HepG2 (cell line): ENCODE results near the gene TRMT1. TPM values are rescaled to one million over a fixed set of nuclear protein-coding genes. Genes with fewer than 3 reads are reported as not detected.
A peak's percentile ranks its signal among the peaks of the same experiment; 100 is the strongest.

Experiments
- EHMT2 ChIP-seq: fragments of 200-600 bp; sonication (generic); IDR thresholded peaks from 2 replicates; pipeline ENCODE4 v1.7.0; 2017; ENCODE audit warnings: antibody characterized with exemption, low read depth, low read length, borderline replicate concordance
- ELF4 ChIP-seq: sonication (generic); formaldehyde crosslinking; IDR thresholded peaks from 2 replicates; pipeline ENCODE4 v1.5.0; 2020; ENCODE audit warnings: missing genetic modification reagents, mild to moderate bottlenecking, moderate library complexity, borderline replicate concordance
- FIP1L1 ChIP-seq: fragments of 200-400 bp; formaldehyde crosslinking; IDR thresholded peaks from 2 replicates; pipeline ENCODE4 v1.6.1; 2018; ENCODE audit warnings: low read depth, mild to moderate bottlenecking, low read length, moderate library complexity, borderline replicate concordance; ENCODE audit not compliant: insufficient read depth
- IRX3 ChIP-seq: sonication (generic); formaldehyde crosslinking; IDR thresholded peaks from 2 replicates; pipeline ENCODE4 v1.8.1; 2023; ENCODE audit warnings: mild to moderate bottlenecking, low read depth, missing genetic modification reagents, borderline replicate concordance
- MBNL3 ChIP-seq: fragments of 250-450 bp; sonication (Bioruptor Pico); conservative IDR thresholded peaks from 2 replicates; pipeline ENCODE4 v1.8.0; 2022; ENCODE audit warnings: mild to moderate bottlenecking, inconsistent platforms
- MIXL1 ChIP-seq: IDR thresholded peaks from 2 replicates; pipeline ENCODE4 v1.6.1; 2016
- NFE2L2 ChIP-seq: fragments of 150-350 bp; IDR thresholded peaks from 2 replicates; pipeline ENCODE4 v1.6.1; 2014; ENCODE audit warnings: low read length
- RARG ChIP-seq: sonication (generic); formaldehyde crosslinking; IDR thresholded peaks from 2 replicates; pipeline ENCODE4 v1.4.0; 2020; ENCODE audit warnings: low read depth, mild to moderate bottlenecking, missing genetic modification reagents
- ZBTB20 ChIP-seq: sonication (generic); formaldehyde crosslinking; IDR thresholded peaks from 2 replicates; pipeline ENCODE4 v1.8.1; 2023; ENCODE audit warnings: missing genetic modification reagents, low read depth, mild to moderate bottlenecking, borderline replicate concordance
- ZMAT3 ChIP-seq: sonication (generic); formaldehyde crosslinking; conservative IDR thresholded peaks from 2 replicates; pipeline ENCODE4 v1.7.0; 2021; ENCODE audit warnings: missing genetic modification reagents
- ZNF160 ChIP-seq: sonication (generic); formaldehyde crosslinking; IDR thresholded peaks from 2 replicates; pipeline ENCODE4 v1.8.0; 2022; ENCODE audit warnings: mild to moderate bottlenecking, inconsistent platforms, missing genetic modification reagents
- ZNF619 ChIP-seq: sonication (generic); formaldehyde crosslinking; IDR thresholded peaks from 2 replicates; pipeline ENCODE4 v1.4.0; 2020; ENCODE audit warnings: mild to moderate bottlenecking, missing genetic modification reagents
- ZNF713 ChIP-seq: sonication (generic); formaldehyde crosslinking; IDR thresholded peaks from 2 replicates; pipeline ENCODE4 v1.4.0; 2020; ENCODE audit warnings: mild to moderate bottlenecking, missing genetic modification reagents
- ZNF773 ChIP-seq: sonication (generic); formaldehyde crosslinking; IDR thresholded peaks from 2 replicates; pipeline ENCODE4 v1.4.0; 2020; ENCODE audit warnings: missing genetic modification reagents, borderline replicate concordance
- ZNF780A ChIP-seq: sonication (generic); formaldehyde crosslinking; IDR thresholded peaks from 2 replicates; pipeline ENCODE4 v1.8.0; 2022; ENCODE audit warnings: mild to moderate bottlenecking, missing genetic modification reagents, moderate library complexity
- polyA plus RNA-seq, 8 experiments: library from polyadenylated mRNA; depleted of rRNA in 3 of 8; stranded (reverse) in 7 of 8; unstranded in 1 of 8; fragments of >200 nt; fragmentation: Illumina TruSeq in 4 of 8; extraction: Trizol in 4 of 8; gene quantifications; 2 replicates each; pipeline versions ENCODE4 v1.2.1 to v1.2.3, GENCODE V29; 2011 to 2016; ENCODE audit warnings: low read depth in 4 of 8, missing spikeins in 1 of 8, mixed read lengths in 1 of 8; ENCODE audit not compliant: insufficient read depth in 1 of 8
- total RNA-seq, 5 experiments: library from RNA; depleted of rRNA; stranded (reverse); fragments of >200 nt; fragmentation: Illumina TruSeq; extraction: Trizol; gene quantifications; 2 replicates each; pipeline ENCODE4 v1.2.3, GENCODE V29; 2016; ENCODE audit warnings: low read depth in 1 of 5
- TF ChIP-seq, protein P1 (sequence below): sonication (generic); formaldehyde crosslinking; IDR thresholded peaks from 2 replicates; pipeline ENCODE4; 2020; ENCODE audit warnings: missing genetic modification reagents, mild to moderate bottlenecking, borderline replicate concordance
- TF ChIP-seq, protein P2 (sequence below): sonication (generic); formaldehyde crosslinking; IDR thresholded peaks from 2 replicates; pipeline ENCODE4 v1.9.0; 2021; ENCODE audit warnings: missing genetic modification reagents, mild to moderate bottlenecking, borderline replicate concordance
- TF ChIP-seq, protein P3 (sequence below): sonication (generic); formaldehyde crosslinking; IDR thresholded peaks from 2 replicates; pipeline ENCODE4 v1.5.1; 2020; ENCODE audit warnings: missing genetic modification reagents, mild to moderate bottlenecking, borderline replicate concordance
- TF ChIP-seq, protein P4 (sequence below): sonication (generic); formaldehyde crosslinking; IDR thresholded peaks from 2 replicates; pipeline ENCODE4 v1.9.0; 2021; ENCODE audit warnings: missing genetic modification reagents, borderline replicate concordance
- TF ChIP-seq, protein P5 (sequence below): sonication (generic); formaldehyde crosslinking; IDR thresholded peaks from 2 replicates; pipeline ENCODE4 v1.5.1; 2020; ENCODE audit warnings: mild to moderate bottlenecking, missing genetic modification reagents, borderline replicate concordance

The TRMT1 gene
- total and polyA plus RNA-seq, 2 of the 13 experiments (the other 11 are each of a cell fraction or from before 2014, with no cell fraction given): 35.5 to 44.1 TPM

DNA sequence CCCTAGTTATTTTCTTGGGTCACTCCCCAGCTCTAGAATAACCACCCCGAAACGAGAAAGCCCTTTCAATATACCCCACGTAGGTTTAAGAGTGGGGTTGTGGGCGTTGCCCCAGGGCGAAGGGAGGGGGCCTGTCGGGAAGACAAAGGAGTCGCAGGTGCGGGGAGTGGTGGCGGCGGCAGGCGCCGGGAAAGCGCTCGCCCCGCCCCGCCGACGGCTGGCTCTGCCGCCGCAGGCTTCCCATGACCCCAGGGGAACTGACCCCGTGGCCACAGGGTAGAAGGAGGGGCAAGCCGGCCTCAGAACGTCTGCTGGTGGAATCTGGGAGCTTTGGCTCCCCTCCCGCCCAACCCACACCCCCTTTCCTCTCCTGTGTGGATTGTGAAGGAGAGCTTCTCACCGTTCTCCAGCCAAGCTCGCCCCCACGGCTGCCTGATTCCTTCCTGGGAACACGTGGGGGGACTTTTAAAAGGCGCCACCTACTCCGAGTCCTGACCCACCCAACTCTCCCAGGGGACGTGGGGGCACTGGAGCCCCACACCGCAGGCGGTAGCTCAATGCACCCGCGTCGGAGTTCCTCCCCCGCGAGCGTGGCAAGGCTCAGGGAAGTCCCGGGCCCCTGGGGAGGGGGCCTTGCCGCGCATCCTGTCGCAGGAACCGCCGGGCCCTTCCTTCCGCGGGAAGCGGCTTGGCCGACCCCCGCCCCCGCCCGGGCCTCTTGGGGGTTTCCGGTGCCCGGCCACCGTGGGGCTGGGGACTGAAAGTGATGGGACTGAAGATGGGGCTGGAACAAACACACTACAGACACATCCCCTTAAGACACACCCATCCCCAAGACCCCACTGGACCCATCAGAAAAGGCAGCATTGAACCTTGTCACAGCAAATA lies 39.2 kb upstream of the TRMT1 start (continued):
- TF ChIP-seq, protein P1, sequence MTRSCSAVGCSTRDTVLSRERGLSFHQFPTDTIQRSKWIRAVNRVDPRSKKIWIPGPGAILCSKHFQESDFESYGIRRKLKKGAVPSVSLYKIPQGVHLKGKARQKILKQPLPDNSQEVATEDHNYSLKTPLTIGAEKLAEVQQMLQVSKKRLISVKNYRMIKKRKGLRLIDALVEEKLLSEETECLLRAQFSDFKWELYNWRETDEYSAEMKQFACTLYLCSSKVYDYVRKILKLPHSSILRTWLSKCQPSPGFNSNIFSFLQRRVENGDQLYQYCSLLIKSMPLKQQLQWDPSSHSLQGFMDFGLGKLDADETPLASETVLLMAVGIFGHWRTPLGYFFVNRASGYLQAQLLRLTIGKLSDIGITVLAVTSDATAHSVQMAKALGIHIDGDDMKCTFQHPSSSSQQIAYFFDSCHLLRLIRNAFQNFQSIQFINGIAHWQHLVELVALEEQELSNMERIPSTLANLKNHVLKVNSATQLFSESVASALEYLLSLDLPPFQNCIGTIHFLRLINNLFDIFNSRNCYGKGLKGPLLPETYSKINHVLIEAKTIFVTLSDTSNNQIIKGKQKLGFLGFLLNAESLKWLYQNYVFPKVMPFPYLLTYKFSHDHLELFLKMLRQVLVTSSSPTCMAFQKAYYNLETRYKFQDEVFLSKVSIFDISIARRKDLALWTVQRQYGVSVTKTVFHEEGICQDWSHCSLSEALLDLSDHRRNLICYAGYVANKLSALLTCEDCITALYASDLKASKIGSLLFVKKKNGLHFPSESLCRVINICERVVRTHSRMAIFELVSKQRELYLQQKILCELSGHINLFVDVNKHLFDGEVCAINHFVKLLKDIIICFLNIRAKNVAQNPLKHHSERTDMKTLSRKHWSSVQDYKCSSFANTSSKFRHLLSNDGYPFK: no peak
- no peak for TF ChIP-seq ZNF619 (CRISPR knock-in tag)
- TF ChIP-seq, protein P2, sequence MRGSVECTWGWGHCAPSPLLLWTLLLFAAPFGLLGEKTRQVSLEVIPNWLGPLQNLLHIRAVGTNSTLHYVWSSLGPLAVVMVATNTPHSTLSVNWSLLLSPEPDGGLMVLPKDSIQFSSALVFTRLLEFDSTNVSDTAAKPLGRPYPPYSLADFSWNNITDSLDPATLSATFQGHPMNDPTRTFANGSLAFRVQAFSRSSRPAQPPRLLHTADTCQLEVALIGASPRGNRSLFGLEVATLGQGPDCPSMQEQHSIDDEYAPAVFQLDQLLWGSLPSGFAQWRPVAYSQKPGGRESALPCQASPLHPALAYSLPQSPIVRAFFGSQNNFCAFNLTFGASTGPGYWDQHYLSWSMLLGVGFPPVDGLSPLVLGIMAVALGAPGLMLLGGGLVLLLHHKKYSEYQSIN (CRISPR knock-in tag): no peak
- TF ChIP-seq NFE2L2: no peak
- TF ChIP-seq, protein P3, sequence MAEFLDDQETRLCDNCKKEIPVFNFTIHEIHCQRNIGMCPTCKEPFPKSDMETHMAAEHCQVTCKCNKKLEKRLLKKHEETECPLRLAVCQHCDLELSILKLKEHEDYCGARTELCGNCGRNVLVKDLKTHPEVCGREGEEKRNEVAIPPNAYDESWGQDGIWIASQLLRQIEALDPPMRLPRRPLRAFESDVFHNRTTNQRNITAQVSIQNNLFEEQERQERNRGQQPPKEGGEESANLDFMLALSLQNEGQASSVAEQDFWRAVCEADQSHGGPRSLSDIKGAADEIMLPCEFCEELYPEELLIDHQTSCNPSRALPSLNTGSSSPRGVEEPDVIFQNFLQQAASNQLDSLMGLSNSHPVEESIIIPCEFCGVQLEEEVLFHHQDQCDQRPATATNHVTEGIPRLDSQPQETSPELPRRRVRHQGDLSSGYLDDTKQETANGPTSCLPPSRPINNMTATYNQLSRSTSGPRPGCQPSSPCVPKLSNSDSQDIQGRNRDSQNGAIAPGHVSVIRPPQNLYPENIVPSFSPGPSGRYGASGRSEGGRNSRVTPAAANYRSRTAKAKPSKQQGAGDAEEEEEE (CRISPR knock-in tag): no peak
- 0 out of 2 replicates have a peak, but pooled peaks have one; percentile 13 for TF ChIP-seq MIXL1 (CRISPR knock-in tag)
- TF ChIP-seq, protein P4, sequence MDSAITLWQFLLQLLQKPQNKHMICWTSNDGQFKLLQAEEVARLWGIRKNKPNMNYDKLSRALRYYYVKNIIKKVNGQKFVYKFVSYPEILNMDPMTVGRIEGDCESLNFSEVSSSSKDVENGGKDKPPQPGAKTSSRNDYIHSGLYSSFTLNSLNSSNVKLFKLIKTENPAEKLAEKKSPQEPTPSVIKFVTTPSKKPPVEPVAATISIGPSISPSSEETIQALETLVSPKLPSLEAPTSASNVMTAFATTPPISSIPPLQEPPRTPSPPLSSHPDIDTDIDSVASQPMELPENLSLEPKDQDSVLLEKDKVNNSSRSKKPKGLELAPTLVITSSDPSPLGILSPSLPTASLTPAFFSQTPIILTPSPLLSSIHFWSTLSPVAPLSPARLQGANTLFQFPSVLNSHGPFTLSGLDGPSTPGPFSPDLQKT: no peak
- 0 out of 2 replicates have a peak, but pooled peaks have one; percentile 38 for TF ChIP-seq ZMAT3 (CRISPR knock-in tag)
- TF ChIP-seq MBNL3 (CRISPR knock-in tag): no peak
- no peak for TF ChIP-seq FIP1L1
- TF ChIP-seq ZBTB20 (CRISPR knock-in tag): 0 out of 2 replicates have a peak, but pooled peaks have one; percentile 19
- TF ChIP-seq RARG (CRISPR knock-in tag): no peak
- TF ChIP-seq, protein P5, sequence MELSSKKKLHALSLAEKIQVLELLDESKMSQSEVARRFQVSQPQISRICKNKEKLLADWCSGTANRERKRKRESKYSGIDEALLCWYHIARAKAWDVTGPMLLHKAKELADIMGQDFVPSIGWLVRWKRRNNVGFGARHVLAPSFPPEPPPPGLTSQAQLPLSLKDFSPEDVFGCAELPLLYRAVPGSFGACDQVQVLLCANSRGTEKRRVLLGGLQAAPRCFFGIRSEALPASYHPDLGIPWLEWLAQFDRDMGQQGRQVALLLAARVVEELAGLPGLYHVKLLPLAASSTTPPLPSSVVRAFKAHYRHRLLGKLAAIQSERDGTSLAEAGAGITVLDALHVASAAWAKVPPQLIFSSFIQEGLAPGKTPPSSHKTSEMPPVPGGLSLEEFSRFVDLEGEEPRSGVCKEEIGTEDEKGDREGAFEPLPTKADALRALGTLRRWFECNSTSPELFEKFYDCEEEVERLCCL (CRISPR knock-in tag): no peak
- no peak for TF ChIP-seq IRX3 (CRISPR knock-in tag)
- no peak for TF ChIP-seq ZNF160 (CRISPR knock-in tag)
- no peak for TF ChIP-seq ZNF773 (CRISPR knock-in tag)
- TF ChIP-seq EHMT2: no peak
- TF ChIP-seq ELF4: no peak; the same call in 1 of the 2 replicates
- no peak for TF ChIP-seq ZNF780A (CRISPR knock-in tag)
- no peak for TF ChIP-seq ZNF713 (CRISPR knock-in tag)
